ENCODE results near the gene SLC2A9. TPM values are rescaled to one million over a fixed set of nuclear protein-coding genes. Genes with fewer than 3 reads are reported as not detected.
A peak's percentile ranks its signal among the peaks of the same experiment; 100 is the strongest.

The SLC2A9 gene
- total RNA-seq, 1 donor from 2014 or later, result 3.6 TPM

DNA sequence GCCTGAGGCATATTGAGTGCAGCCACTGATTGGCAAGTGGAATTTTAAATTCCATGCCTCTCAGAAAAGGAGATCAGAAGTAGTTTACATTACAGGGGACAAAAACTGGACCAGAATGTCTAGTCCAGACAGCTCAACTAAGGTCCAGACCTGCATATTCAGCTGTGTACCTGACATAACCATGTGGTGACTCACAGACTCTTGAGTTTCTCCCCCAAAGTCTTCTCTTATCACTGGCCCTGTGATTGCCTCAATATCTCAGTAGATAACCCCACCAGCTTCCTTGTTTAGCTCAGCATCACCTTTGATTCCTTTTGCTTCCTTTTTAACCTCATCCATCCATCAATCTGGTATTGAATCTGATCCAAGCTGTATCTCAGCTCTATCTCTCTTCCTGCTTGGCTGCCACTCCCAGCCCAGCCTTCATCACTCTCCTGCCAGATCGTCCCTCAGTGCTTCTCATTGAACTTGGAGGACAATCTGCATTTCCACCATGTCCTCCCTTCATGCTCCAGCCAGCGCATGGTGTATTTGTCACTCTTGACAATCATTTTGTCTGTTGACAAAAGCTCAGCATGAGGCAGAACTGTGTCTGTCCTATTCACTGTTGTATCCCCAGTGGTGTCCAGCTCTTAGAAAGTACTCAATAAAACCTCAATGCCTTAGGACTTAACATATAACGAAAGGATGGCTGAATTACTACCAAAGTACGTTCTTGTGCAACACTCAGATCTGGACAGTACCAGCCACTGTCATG is 27.8 kb upstream of the SLC2A9 start:
- TF ChIP-seq, protein P1, sequence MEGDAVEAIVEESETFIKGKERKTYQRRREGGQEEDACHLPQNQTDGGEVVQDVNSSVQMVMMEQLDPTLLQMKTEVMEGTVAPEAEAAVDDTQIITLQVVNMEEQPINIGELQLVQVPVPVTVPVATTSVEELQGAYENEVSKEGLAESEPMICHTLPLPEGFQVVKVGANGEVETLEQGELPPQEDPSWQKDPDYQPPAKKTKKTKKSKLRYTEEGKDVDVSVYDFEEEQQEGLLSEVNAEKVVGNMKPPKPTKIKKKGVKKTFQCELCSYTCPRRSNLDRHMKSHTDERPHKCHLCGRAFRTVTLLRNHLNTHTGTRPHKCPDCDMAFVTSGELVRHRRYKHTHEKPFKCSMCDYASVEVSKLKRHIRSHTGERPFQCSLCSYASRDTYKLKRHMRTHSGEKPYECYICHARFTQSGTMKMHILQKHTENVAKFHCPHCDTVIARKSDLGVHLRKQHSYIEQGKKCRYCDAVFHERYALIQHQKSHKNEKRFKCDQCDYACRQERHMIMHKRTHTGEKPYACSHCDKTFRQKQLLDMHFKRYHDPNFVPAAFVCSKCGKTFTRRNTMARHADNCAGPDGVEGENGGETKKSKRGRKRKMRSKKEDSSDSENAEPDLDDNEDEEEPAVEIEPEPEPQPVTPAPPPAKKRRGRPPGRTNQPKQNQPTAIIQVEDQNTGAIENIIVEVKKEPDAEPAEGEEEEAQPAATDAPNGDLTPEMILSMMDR (IDR thresholded peaks at IDR 0.05; ENCODE audit: insufficient read depth, low read length, poor library complexity, severe bottlenecking), result no peak
- no peak for DNase-seq (ENCODE audit: low read depth)

DNA sequence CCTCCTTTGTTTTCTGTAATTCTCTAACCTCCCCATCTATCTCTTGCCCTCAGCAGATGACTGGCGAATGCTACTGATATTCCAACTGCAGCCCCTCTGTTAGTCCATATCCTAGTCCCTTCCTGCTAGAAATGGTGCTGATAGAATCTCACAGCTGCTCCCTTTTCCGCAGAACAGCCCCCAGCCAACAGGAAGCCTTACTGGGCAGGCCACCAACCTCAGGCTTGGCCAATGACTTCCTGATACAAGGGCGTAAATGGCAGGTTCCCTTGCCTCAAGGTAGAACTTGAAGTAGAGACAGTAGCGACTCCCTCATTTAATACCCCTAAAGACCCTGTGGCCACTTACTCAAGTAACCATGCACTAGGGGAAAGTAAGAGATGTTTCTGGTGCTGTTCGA is 26.7 kb upstream of the SLC2A9 start:
- Histone ChIP-seq H3K36me3 (ENCODE audit: control insufficient read depth, insufficient read depth, low read length) (no peaks in the 10 kb centered on the region), H3K4me3 (ENCODE audit: low read depth, low read length) (no peak overlapping the region), H3K27me3 (ENCODE audit: control insufficient read depth, insufficient read depth, low read length) (no peaks in the 10 kb centered on the region)
- no peak for DNase-seq (ENCODE audit: low read depth)
- TF ChIP-seq, protein P1 (IDR thresholded peaks at IDR 0.05; ENCODE audit: insufficient read depth, low read length, poor library complexity, severe bottlenecking), result no peak

More for the DNA sequence above, 27.8 kb upstream of the SLC2A9 start:
- Histone ChIP-seq H3K4me3 (ENCODE audit: low read depth, low read length) (no peak overlapping the region), H3K27me3 (ENCODE audit: control insufficient read depth, insufficient read depth, low read length) (no peaks in the 10 kb centered on the region), H3K36me3 (ENCODE audit: control insufficient read depth, insufficient read depth, low read length) (no peaks in the 10 kb centered on the region)

DNA sequence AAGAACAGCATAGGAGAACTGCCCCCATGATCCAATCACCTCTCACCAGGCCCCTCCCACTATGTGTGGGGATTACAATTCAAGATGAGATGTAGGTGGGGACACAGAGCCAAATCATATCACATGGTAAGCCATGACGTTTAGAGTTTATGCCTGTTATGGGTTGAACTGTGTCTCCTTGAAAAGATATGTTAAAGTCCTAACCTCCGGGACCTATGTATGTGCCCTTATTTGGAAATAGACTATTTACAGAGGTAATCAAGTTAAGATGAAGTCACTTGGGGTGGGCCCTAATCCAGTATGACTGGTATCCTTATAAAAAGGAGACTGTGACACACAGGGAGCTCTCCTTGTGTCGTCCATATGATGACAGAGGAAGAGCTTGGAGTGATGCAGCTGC is 25.2 kb upstream of the SLC2A9 start:
- TF ChIP-seq, protein P1 (IDR thresholded peaks at IDR 0.05; ENCODE audit: insufficient read depth, low read length, poor library complexity, severe bottlenecking), result no peak
- H3K27me3 ChIP-seq (ENCODE audit: control insufficient read depth, insufficient read depth, low read length), result no peaks in the 10 kb centered on the region

DNA sequence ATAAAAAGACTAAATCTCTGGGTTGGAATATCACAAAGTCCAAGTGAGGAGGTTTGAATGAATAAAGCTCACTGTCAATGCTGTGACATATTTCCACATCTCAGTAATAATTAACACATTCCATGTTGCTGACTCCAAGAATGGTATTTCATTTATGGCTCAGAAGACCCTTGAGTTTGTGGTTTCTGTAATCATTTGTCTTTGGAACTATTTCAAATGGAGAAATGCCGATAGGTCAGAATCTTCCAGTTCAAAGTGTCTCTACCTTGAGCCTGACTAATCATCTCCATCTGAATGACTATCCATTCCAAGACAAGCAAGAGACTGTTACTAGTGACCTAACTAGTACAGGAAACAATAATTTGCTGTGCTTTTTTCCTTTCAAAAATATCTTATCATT is 24.2 kb upstream of the SLC2A9 start:
- Histone ChIP-seq H3K4me3 (ENCODE audit: low read depth, low read length) (no peak overlapping the region), H3K36me3 (ENCODE audit: control insufficient read depth, insufficient read depth, low read length) (no peaks in the 10 kb centered on the region), H3K27me3 (ENCODE audit: control insufficient read depth, insufficient read depth, low read length) (no peaks in the 10 kb centered on the region)
- peak; percentile 80 for DNase-seq (ENCODE audit: low read depth)
- TF ChIP-seq, protein P1 (IDR thresholded peaks at IDR 0.05; ENCODE audit: insufficient read depth, low read length, poor library complexity, severe bottlenecking), result no peak

More for the DNA sequence above, 25.2 kb upstream of the SLC2A9 start:
- DNase-seq (ENCODE audit: low read depth), result no peak
- Histone ChIP-seq H3K36me3 (ENCODE audit: control insufficient read depth, insufficient read depth, low read length) (no peaks in the 10 kb centered on the region), H3K4me3 (ENCODE audit: low read depth, low read length) (no peak overlapping the region)

DNA sequence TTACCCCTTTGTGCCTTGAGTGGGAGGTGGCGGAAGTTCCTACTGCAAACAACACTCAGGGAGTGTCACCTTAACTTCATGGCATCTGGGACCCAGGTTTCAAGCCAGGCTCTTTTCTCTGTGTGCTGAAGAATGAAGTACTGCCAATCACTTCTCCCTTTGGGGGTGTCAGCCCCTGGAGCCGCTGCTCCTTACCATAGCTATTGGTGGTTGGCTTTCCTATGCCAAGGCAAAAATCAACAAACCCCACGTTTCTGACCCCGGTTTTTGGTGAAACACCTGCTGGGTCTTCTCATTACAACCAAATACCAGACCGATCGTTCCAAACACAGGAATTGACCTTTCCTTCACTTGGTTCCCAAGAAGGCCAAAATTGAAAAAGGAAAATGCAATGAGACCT is 19.7 kb upstream of the SLC2A9 start:
- H3K36me3 ChIP-seq (ENCODE audit: control insufficient read depth, insufficient read depth, low read length), result no peaks in the 10 kb centered on the region
- H3K4me3 ChIP-seq (ENCODE audit: low read depth, low read length), result no peak overlapping the region
- no peak for DNase-seq (ENCODE audit: low read depth)
- H3K27me3 ChIP-seq (ENCODE audit: control insufficient read depth, insufficient read depth, low read length), result no peaks in the 10 kb centered on the region
- TF ChIP-seq, protein P1 (IDR thresholded peaks at IDR 0.05; ENCODE audit: insufficient read depth, low read length, poor library complexity, severe bottlenecking), result no peak
